HCT116 (cell line): ENCODE measurements around the gene SPDEF.

ENCODE experiments used
- ATF3 ChIP-seq: IDR thresholded peaks from 2 replicates; pipeline ENCODE4 v1.6.1; 2012
- CTCF ChIP-seq, 3 experiments: fragments of 200-600 bp in 1 of 3; sonication (generic) in 1 of 3; IDR thresholded peaks in 2 of 3; conservative IDR thresholded peaks in 1 of 3; 2 replicates each; pipeline ENCODE4 v1.5.1; 2012 to 2017; ENCODE audit warnings: low read depth in 2 of 3, low read length in 2 of 3, antibody characterized with exemption in 1 of 3, borderline replicate concordance in 1 of 3, control low read depth in 1 of 3, mild to moderate bottlenecking in 1 of 3, mixed read lengths in 1 of 3, mixed run types in 1 of 3, moderate library complexity in 1 of 3; ENCODE audit not compliant: insufficient read depth in 1 of 3
- EZH2 ChIP-seq: fragments of 200-600 bp; sonication (generic); IDR thresholded peaks from 2 replicates; pipeline ENCODE4 v1.6.1; 2017; ENCODE audit warnings: antibody characterized with exemption, mixed run types
- EZH2phosphoT487 ChIP-seq: fragments of 200-600 bp; IDR thresholded peaks from 2 replicates; pipeline ENCODE4 v1.6.1; 2018; ENCODE audit warnings: antibody characterized with exemption, borderline replicate concordance
- MAX ChIP-seq: IDR thresholded peaks from 2 replicates; pipeline ENCODE4 v1.6.1; 2012
- POLR2A ChIP-seq: IDR thresholded peaks from 2 replicates; pipeline ENCODE4 v1.7.0; 2011; ENCODE audit warnings: borderline replicate concordance; ENCODE audit not compliant: insufficient read depth, insufficient read length; ENCODE audit errors: extremely low read depth
- POLR2AphosphoS5 ChIP-seq: IDR thresholded peaks from 2 replicates; pipeline ENCODE4 v1.6.1; 2011; ENCODE audit warnings: mild to moderate bottlenecking, low read depth, low read length, moderate library complexity
- REST ChIP-seq: IDR thresholded peaks from 2 replicates; pipeline ENCODE4 v1.6.1; 2012; ENCODE audit warnings: low read depth
- SIN3A ChIP-seq: IDR thresholded peaks from 2 replicates; pipeline ENCODE4 v1.6.1; 2012; ENCODE audit warnings: low read depth
- YY1 ChIP-seq: IDR thresholded peaks from 2 replicates; pipeline ENCODE4 v1.6.1; 2011; ENCODE audit warnings: low read length, low read depth, moderate library complexity, mild to moderate bottlenecking; ENCODE audit not compliant: insufficient replicate concordance; ENCODE audit errors: extremely low read depth

GRCh38 chr6:34589691-34590090 is 33.6 kb upstream of the SPDEF start:
- 0 out of 6 replicates have a peak, but pooled peaks of 1 of the 3 experiments have one; percentile 10 for TF ChIP-seq CTCF (IDR thresholded peaks at IDR 0.05 in 2 of 3, conservative IDR thresholded peaks at IDR 0.05 in 1 of 3; ENCODE audit: borderline replicate concordance in 1 of 3, insufficient read depth in 1 of 3, low read depth in 2 of 3, low read length in 2 of 3)
- no peak for TF ChIP-seq SIN3A
- no peak for TF ChIP-seq MAX
- no peak for TF ChIP-seq POLR2A
- no peak for TF ChIP-seq EZH2phosphoT487
- TF ChIP-seq ATF3, result no peak
- TF ChIP-seq REST, result no peak
- TF ChIP-seq YY1, result no peak
- TF ChIP-seq EZH2, result no peak
- TF ChIP-seq POLR2AphosphoS5, result no peak
